Stimulated activated CD8-positive, alpha-beta memory T cell treated with anti-CD3 and anti-CD28 coated beads, Interleukin-4, amount 100 ng/mL, for 24 hours (primary cell): ENCODE measurements around the gene MALL.
"Not testable (repeated sequence)": the region's sequence is repeated elsewhere in the genome, so short reads cannot be mapped to it uniquely, and the experiment has no call there.

ENCODE experiments used
- DNase-seq: peaks from one replicate; pipeline ENCODE4 v3.0.0-alpha.2; 2020; ENCODE audit warnings: low read depth

The MALL gene

DNA sequence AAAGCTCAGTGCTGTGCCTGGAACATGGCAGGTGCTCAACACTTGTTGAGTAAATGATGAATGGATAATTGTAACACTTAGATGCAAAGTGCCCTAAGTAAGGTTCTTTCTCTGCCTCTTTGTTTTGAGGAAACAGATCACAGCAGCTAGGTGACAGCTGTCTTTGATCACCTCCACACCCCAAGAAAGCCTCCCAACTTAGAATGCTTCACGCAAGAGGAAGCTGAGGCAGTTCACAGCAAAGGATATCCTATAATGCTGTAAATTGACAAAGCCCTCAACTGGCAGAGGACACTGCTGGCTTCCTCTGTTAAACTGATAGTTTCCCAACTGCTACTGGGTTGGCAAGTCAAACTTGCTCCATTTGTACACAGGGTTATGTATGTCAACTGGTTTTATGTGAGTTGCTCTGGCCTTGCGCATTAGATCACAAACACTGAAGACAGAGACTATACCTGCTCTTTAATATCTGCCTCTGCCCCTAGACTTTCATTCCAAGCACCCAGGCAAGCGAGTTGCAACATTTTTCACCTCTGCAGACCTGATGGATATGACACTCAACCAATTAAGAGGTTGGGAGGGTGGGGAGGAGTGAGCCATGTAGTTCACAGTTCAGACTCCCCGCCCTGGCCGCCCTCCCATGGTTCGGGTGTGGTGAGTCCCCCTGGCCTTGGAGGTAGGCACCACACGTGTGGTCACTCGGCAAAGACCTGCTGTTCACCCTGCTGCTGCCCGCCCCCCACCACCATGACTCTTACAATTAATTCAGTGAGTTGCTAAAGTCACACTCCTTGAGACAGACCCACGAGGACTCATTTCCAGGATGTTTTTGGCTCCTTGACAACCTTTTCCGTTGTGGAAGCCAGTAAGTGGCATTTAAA is 4.8 kb upstream of the MALL start:
- DNase-seq, result no peak

DNA sequence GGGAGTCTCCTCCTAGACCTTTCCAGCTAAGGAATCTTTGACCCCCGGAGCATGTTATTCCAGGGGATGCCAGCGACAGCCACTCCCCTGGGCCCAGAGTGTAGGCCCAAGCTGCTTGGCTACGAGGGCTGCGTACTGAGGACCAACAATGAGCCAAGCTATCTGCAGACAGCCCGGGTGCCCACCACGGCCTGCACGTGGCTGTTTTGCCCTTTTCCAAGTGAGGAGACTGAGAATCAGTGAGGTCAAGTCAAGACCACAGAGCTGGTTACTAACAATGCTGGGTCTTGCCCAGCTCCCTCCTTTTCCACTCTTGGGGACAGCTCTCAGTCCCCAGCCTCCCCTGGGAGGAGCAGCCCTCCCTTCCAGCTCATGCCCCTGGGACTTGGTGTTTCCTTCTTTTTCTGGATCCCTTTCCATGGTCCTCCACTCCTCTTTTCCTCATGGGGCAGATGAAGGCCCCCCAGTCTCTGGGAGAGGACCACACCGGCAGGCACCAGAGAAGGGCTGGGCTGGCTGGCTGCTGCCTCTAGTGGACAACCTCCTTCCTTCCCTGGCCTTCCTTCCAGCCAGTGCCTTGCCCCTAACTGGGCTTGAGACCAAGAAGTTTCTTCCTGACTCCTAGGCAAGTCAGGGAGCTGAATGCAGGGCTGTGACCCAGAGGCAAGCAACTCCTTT is 550 bp upstream of the MALL start:
- DNase-seq, result no peak

DNA sequence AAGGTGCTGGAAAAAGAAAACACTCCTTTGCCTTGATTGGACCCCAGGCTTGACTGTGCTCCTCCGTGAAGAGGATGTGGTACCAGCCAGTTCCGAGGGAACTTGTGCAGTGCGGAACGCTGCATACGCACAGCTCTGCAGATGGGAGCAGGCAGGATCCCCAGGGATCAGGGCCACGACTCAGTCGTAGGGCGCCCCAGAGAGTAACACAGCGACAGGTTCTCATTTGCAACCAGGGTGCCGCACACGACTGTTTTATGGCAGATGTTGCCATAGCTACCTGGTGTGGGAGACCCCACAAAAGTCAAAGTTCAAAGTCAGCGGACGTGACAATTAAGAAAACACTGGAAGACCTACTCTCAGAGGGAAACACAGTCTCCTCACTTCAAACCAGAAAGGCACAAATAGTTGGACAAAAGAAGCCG is 779 bp downstream of the MALL start:
- DNase-seq, result no peak

DNA sequence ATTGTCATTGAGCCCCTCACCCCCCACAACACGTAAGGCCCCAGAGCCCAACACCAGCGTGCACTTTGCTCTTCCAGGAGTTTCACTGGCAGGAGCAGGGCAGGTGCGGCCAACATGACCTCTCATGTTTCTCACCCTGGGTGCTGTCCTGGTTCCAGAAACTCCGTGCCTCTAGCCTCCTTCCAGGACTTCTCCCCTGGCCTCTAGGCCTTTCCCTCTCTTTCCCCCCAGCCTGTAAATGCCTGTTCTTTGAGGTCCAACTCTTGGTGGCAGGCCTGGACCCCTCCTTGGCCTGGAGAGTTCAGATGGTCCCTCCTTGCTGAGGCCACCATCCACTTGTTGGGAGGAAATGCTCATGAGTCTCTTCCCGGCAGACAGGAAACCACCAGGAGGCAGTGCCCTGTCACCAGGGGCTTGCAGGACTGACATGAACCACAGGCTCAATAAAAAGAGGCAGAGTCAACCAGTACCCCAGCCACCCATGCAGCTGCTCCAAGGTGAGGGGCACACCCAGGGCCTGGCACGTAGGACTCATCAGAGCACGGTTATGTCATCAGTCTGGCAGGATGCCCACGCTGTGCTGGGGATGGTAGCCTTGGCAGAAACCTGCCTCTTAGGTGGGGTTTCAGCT is 1.5 kb downstream of the MALL start:
- no peak for DNase-seq

DNA sequence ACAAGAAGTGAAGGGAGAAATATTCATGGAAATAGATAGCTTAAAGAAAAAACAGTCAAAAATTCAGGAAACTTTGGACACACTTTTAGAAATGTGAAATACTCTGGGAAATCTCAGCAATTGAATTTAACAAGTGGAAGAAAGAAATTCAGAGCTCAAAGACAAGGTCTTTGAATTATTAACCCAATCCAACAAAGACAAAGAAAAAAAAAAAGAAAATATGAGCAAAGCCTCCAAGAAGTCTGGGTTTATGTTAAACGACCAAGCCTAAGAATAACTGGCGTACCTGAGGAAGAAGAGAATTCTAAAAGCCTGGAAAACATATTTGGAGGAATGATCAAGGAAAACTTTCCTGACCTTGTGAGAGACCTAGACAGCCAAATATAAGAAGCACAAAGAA is 7.3 kb downstream of the MALL start:
- not testable (repeated sequence) for DNase-seq

DNA sequence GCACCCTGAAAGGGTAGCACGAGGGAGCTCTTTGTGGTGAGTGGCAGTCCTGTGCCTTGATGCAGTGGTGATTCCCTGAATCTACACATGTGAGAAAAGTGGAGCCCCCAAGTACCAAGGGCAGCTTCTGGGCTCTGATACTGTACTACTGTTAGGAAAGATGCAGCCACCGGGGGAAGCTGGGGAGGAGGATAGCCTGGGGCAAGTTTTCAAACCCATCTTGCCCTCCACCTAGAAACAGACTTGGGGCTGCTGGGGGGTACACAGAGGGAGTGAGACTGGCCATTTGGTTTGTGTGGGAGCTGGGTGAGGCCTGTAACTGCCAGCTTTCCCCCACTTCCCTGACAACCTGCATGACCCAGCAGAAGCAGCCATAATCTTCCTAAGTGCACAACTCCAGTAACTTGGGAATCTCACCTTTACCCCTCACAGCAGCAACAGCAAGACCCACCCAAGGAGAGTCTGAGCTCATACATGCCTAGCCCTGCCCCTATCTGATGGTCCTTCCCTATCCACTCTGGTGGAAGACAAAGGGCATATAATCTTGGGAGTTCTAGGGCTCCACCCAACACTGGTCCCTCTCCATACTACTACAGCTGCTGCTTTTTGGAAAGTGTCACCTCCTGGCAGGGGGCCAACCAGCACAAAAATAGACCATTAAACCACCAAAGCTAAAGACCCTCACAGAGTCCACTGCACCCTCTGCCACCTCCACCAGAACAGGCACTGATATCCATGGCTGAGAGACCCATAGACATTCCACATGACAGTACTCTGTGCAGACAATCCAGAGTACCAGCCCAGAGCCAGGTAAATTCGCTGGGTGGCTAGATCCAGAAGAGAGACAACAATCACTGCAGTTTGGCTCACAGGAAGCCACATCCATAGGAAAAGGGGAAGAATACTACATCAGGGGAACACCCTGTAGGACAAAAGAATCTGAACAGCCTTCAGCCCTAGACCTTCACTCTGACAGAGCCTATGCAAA is 8.2 kb downstream of the MALL start:
- DNase-seq, result no peak

DNA sequence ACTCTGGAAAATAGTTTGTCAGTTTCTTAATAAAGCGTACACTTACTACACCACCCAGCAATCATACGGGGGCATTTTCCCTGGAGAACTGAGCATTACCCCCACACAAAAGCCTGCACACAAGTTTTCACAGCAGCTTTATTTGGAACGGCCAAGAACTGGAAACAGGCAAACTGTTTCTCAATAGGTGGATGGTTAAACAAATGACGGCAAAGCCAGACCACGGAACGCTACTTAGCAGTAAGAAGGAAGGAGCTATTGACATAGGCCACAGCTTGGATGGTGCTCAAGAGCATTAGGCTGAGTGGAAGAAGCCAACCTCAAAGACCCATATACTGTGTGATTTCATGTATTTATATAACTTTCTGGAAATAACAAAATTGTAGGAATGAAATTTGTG is 9.0 kb downstream of the MALL start:
- no peak for DNase-seq

DNA sequence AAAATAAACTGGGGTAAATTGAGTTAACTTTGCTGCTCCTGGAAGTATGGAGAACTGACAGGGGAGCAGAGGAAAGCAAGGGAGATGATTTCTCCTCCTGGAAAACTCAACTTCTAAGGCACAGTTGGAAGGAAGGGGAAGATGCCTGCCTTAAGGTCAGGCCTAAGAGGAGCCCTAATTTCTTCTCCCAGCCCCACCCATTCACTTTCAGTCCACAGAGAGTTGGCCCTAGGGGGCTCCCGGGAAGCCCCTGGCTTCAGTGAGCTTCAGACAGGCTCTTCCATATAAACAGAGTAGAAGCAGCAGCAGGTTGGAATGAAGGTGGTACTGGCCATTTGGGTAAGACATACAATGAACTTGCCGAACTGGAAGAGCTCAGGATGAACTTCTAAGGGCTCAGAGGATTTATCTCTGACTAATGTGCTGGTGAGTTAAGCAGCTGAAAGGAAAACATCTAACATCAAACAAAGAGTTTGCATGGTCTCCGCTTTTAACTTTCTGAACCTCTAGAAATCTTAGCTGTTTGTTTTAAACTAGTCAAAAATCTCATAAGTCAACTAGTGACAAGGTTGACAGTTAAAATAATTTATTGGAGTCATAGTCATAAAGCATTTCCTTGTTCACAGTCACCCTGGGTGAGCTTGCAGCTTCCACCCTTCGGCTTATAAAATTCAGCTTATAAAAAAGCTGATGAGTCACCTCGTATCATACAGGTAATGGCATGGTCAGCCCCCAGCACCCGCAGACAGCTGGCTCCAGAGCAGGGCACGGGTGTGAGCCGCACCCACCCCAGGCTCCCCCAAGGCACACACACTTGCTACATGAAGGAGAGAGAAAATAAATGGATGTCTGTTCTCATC is 9.8 kb downstream of the MALL start:
- DNase-seq, result no peak

DNA sequence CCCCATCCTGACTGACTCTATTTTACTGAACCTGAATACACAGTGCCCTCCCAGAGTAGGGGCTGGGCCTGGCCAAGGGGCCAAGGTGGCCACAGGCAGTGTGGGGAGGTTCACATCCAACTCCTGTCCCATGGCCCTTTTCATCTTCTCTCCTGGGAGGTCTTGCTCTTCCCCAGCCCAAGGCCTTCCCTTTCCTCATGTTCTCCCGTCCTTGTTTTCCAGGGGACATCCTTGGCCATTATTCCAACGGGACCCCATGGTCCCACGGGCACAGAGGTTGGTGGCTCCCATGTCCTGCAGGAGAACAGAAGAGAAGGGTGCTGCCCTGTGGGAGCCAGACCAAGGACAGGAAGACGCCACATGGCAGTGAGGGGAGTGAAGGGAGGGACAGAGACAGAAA is 10.4 kb downstream of the MALL start:
- no peak for DNase-seq

DNA sequence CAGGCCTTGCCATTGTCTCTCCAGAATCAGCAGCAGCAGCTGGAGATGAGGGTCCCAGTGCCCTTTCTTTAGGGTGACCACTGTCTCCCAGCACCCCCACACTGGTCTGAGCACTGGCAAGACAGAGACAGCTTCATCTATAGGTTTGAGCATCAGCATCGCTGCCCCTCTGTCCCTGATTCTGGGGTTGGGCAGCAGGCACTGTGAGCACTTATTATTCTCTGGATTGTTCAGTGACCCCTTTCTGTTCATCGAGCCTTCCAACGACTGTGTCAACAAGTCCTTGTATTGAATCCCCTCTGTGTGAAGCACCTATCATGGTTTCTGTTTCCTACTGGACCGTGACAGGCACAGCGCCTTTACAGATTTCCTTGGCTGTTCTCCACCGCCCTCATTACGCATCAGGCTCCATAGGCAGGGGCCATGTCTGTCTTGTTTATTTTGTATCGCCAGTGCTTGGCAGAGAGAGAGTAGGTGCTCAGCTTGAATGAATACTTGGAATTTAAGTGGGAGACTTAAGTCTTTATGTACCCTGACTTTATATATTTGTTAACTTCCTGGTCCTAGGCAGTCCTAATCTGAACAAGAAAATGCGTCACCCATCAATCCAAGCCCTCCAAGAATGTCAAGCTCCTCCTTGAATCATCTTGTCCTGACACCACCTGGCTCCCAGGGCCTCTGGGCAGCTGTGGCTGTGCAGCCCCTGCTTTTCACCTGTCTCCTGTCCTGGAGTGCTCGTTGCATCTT is 11.4 kb downstream of the MALL start:
- no peak for DNase-seq

DNA sequence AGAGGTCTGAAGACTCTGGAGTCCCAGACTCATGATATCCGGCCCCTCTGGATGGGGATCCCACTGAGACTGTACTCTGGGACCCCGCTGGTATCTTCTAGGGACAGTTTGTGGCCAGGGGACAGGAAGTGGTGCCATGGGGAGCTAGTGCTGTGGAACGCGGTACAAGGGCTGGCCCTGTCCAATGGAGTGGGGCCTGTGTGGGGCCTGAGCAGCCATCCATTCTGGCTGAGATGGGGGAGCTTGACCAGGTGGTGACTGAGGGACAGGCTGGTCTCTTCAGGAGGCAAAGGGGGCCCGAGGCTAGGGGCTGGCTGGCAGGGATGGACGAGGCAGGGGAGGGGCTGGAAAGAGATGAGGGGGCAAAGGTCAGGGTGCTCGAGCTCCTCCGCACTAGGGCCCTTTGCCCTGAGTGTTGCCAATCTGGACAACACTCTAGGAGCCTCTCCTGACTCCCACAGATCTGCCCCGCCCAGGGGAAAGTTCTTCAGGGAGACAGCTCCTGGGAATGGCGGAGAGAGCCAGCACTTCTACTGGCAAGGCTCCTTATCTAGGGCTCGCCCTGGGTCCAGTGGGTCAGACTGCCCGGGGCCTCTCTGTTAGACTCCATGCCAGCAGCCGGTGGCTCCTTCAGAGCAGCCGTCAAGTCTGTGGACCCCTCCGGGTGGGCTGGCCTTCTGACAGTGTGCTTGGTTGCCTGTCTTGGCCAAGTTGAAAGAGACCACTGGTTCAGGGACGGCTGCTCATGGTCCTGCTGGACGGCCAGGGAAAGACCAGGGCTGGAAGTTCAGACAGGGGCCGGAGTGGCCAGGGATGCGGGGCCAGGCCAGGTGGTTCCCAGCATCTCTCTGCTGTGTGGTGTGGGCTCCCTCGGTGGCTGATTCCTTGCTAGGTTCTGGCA is 12.3 kb downstream of the MALL start:
- no peak for DNase-seq

DNA sequence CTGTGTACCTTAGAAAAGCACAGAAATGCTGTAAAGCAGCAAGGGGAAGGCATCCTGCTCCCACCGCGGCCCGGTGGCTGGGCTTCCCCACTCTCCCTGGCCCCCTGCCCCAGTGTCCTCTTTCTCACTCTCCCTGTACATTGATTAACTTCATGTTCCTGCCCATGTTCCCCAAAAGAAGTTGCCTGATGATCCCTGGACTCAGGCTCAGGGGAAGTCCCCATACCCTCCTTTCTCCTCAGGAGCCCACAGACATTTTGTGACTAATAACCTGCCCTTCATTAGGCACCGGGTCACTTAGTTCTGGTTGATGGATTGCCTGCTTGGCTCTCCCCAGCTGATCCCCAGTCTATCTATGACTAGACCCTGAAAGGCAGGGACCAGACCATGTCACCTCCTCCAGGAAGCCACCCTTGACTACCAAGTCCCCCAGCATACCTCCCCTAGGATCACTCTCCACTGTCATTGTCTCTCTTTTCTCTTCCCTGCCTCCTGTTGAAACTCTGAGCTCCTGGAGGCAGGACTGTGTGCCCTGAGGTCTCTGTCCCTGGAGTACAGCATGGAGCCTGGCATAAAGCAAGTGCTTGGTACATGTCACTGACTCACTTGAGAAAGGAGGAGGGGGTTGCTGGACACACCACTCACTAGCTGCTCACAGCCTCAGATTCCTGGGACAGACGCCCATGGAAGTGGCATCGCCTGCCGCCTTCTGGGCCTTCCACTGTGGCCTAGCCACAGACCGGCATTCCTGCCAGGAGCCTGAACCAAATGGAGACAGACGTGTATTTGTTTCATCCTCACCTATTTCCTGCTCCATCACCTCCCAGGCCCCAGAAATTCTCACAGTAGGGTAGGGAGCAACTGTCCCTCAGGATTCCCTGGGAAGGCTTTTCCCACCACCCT is 13.5 kb downstream of the MALL start:
- DNase-seq, result no peak

DNA sequence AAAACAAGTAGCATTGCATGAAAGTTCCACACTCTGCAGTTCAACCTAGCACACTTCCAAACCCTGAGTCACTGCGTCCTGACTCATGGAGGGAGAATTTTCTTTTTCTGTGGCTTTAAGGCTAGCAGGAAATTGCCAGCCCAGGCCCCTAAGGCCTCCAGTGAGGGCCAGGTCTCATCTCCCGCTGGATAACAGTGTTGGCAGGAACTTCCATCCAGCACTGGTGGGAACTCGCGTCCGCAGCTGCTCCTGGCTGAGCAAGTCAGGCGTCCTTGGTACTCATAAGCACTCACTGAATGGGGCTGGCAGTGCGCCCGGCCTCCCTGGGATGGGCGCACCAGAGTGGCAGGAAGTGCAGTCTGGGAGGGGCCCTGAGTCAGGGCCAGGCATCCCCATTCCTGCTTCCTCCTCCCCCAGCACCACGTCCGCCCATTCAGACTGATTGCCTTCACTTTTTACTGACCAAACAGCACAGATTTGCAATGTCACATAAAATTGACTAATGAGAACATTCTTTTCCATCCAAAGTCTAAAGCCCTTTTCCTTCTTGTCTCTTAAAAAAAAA is 14.3 kb downstream of the MALL start:
- no peak for DNase-seq

DNA sequence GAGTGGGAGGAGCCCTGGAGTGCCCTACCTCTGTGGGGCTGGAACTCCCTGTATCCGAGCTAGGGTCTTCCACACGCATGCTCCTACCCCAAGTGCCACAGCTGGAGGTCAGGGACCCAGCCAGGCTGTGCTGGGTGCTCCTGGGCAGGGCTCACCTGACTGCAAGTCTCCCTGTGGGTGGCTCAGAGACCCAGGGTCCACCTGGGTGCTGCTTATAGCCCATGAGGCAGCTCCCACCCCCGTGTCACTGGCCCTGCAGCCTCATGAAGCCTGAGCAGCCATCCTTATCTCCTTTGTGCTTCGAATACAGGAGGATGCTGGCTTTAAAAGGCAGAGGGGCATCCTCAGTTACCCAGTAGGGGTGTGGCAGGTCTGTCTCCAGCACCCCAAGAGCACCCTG is 14.7 kb downstream of the MALL start:
- DNase-seq, result not testable (repeated sequence)

DNA sequence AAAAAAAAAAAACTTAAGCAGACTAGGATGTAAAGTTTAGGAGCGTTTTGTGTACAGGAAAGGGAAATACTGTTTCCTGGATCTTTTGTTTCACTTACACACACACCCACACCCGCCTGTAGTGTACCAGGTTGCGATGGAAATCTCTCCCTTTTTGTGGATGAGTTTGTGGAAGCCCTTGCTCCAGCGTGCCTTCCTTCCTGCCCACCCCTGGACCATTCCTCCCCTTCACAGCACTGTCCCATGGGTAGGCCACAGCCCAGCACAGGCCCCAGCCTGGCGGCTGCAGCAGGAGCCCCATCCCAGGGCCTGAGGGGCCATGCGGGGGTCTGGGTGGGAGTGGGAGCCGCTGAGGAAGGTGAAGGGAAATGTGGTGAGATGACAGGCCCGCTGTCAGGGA is 15.1 kb downstream of the MALL start:
- DNase-seq, result no peak

DNA sequence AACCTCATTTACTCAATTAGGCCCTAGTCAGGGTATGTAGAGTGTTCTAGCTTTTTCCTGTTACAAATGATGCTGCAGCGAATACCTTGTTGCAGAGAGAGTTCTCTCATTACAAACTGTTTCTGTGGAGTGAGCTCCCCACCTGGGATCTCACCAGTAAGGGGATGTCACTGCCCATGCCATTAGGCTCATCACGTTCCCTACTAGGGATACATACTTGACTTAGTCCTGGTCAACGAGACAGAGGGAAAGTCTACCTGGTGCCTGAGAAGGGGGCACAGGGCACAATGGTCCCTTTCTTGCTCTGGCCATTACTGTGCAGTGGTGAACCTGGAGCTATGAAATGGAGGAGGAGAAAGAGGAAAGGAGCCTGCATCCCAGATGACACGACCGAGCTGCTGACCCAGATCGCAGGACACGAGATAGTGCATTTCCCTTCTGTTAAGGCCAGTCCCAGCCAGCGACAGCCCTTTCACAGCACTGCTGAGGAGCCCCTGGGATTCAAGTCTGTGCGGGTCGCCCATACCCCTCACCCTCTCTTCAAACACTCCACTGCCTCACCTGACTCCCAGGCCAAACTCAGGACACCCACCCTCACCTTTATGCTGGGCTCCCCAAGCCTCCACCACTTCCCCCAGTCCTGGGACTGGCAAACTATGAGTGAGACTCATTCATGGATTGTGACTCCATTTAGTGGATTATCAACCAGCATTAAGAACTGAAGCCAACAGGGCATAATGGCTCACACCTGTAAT is 16.0 kb downstream of the MALL start:
- no peak for DNase-seq

DNA sequence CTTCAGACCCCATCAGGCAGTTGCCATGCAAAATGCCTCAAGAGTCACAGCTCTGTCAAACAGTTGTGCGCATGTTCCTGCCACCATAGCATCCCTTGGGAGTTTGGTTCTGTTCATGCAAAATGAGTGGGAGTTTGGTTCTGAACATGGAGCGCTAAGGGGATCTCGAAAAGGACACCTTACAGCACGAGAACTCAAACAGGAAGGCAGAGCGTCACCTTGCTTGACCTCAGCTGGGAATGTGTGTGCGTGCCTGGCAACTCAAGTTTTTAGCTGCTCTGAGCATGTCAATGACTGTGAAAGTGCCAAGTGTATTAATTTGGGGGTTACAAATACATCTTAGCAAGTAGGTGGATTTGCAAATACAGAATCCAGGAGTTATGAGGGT is 16.6 kb downstream of the MALL start:
- no peak for DNase-seq
